AML-193 (cell line): ENCODE measurements around the gene C1QTNF6.
"Not testable (repeated sequence)": the region's sequence is repeated elsewhere in the genome, so short reads cannot be mapped to it uniquely, and the experiment has no call there.

Experiments
- DNase-seq, 2 experiments: peaks; one replicate each; lab custom pipeline; 2025; lab: John Stamatoyannopoulos, UW

The C1QTNF6 gene

DNA sequence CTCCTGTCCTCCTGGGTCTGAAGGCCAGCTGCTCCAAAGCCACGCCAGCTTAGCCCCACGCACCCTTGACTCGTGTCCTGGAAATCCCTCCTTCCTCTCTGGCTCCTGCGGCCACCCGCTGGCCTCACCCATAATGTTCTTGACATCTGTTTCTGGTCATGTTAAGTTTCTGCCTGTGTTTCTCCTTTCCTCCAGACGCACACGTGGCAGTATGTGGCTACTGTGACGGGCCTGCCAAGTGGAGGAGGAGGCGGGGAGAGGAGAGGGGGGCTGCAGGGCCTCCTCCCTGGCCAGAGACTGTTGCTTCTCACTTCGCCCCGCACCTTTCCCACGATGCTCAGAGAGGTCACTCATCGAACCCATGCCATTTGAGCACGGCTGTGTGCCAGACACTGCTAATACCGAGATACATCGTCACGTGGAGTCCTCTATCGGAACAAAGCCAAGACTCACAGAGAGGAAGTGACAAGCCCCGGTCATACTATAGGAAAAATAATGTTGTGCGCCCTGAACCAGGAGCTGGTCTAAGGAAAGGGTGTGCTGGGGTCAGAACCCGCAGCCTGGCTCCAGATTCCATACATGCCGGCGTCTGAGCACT, 11.5 kb downstream of the C1QTNF6 start:
- DNase-seq, result peak; percentile 74 to 77

DNA sequence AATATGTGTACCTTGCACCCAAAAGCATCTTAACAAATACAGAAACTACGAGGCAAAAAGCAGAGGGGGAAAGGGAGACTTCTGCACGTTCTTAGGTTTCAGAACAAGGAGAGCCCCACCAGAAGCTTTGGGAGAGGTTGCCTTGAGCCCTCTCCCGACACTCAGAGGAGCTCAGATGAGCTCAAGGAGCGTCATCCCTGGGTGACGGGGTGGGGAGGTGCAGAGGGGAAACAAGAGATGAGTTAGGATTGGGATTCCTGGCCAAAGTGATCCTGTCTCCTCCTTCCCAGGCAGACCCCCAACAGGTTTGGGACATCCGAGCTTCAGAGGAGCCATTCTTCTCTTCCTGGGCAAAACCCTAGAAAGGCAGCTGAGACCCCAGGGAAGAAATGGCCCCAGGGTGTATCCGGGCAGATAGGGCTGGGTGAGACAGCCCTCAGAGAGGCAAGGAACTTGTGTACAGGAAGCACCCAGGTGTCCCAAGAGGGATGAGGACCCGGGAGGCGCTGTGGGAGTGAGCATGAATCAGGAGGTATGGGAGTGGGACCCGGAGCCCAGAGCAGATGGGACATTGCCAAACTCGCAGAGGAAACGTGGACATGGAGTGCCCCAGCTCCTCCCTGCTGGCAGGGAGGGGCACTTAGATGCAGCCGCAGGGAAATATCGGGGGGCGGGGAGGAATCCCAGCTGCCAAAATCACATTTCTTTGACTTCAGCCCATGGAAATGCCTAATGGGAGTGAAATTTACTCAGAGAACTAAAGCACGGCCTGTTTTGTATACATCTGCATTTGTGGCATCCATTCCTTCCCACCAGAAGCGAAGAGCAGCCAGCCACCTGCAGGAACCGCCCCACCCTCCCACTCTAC, 12.4 kb downstream of the C1QTNF6 start:
- no peak for DNase-seq

DNA sequence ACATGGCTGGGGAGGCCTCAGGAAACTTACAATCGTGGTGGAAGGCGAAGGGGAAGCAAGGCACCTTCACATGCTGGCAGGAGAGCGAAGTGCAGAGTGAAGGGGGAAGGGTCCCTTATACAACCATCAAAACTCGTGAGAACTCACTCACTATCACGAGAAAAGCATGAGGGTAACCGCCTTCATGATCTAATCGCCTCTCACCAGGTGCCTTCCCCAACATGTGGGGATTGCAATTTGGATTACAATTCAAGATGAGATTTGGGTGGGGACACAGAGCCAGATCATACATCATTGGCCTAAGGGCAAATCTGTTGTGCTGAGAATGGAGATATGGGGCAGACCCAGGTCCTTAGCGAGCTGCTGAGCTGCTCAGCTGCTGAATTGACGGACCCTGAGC, 13.1 kb downstream of the C1QTNF6 start:
- no peak for DNase-seq

DNA sequence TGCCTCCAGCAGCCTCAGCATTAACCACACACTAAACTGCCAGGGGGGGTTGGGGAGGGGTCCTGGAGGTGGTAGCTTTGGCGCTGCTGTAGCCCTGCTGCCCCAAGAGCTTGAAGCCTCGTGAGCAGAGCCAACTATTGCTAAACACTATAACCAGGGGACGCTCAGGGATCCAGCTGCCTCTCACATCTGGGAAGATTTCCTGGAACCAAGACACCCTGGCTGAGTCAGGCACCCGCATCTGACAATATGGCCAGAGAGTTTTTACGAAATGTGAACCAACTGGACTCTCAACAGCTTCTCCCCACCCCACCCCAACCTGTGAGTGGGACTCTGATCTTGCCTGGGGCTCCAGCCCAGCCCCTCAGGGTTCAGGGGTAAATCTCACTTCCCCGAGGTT, 14.3 kb downstream of the C1QTNF6 start:
- no peak for DNase-seq

DNA sequence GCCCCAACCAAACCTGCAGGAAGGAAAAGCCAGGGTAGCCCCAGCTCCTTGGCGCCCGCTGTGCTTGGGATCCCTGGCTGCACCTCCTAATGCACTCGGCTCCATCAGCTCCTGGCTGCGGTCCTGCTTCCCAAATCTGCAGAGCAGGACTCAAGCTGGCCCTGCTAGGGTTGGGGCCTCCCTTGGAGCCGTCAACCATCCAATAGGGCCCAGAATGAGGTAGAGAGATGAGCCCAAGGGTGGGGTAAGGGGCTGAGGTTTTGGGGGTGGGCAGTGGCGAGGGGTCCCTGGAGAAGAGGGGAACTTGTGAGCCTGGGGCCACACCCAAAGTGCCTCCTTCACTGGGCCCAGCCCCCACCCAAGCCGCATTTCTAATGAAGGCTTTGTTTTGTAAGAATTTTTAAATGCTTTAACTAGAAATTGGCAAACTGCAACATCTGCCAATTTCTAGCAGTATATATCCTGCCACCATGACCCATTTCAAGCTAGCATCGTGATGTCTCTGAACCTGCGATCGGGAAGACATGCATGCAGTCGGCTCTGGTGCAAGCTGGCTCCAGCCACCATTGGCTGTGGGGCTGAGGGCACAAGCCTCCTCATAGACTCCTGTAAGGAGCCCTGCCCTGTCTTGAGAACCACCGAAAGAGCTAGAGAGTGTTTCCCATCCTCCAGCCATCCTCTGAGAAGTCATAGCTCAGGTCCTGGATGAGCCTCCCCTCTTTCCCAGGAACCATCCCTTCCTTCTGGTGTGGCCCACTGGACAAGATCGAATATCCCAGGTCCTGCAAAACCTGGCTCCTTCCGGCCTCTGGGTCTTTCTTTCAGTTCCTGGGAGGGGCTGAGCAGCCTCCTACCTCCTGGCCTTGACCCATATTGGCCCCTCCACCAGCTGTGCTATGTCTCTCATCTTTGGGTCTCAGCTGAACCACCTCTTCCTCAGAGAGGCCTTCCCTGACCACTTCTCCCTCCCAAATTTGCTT, 15.5 kb downstream of the C1QTNF6 start:
- DNase-seq, result no peak

DNA sequence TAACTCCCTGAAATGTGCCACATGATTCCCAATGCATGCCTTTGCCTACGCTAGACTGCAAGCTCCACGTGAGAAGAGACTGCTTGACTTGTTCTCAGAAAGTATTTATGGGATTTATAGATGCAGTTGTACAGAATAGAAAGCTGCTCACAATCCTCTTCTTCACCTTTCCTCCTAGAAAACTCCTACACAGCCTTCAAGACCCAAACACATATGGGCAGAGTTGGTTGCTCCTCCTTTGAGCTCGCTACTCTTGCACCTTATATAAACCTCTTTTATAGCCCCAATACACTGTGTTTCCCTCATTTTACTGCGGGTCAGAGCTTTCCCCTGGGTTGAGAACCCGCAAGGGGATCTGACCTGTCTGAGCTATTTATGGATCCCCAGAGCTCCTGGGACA, 16.4 kb downstream of the C1QTNF6 start:
- DNase-seq, result no peak

DNA sequence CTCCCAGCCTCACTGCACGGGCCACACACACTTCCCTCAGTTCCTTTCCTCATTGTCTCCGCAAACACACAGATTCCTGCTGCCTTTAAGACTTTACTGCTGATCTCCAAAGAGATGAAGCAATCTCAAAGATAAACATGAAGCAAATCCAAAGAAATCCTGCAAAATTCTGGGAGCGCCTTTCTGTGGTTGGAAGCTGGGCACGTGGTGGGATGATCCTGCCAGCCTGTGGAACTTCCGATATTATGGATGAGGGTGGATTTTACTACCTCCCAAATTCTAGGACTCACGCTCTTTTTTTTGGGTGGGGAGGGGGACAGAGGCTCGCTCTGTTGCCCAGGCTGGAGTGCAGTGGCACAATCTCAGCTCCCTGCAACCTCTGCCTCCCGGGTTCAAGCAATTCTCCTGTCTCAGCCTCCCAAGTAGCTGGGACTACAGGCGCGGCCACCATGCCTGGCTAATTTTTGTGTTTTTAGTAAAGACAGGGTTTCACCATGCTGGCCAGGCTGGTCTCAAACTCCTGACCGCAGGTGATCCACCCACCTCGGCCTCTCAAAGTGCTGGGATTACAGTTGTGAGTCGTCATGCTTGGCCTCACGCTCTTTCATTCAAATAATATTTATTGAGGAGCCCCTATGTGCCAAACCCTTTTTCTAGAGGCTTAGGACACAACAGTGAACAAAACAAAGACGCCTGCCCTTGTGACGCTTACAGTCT, 17.2 kb downstream of the C1QTNF6 start:
- not testable (repeated sequence) for DNase-seq

DNA sequence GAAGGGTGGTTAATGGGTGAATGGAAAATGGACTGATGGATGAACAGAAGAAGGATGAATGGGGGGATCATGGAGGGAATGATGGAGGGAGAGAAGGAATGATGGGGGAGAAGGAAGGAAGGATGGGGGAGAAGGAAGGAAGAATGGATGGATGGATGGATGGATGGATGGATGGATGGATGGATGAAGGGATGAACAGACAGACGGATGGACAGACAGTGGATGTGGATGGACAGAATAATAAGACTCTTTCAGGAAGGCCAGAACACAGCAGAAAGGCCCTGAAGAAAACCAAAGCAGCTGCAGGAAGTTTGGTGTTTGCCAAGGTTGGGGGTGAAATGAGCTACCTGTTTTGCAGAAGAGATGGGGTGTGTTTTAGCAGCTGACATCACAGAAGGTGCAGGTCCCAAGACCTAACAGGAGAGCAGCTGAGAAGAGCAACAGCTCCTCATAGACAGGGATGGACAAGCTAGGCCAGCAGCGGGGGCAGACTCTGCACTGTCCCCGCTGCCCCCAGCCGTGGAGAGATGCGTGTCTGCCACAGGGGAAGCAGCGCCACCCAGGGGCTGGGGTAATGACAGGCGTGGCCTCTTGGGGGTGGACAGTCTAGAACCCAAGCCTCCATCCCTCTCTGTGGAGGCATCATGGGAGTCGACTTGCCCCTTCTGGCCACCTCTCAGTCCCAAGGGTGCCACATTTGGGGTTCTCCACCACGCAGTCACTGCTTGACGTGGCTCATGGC, 17.9 kb downstream of the C1QTNF6 start:
- no peak for DNase-seq

DNA sequence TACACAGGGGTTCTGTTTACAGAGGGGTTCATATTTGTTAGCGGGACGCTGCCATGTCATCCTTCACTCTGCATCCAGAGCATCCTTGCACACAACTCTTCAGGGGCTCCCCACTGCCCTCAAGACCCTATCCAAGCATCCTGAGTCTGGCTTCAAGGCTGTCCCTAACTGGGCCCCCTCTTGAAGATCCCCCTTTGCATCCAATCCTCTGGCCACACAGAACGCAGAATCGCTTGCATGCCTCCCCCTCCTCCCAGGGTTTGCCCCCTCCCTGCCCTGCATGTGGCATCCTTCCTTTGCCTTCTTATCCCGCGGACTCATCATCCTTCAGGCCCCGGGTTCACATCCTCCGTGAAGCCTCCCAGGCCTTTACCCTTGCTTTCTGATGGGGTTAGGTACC, 18.6 kb downstream of the C1QTNF6 start:
- no peak for DNase-seq

DNA sequence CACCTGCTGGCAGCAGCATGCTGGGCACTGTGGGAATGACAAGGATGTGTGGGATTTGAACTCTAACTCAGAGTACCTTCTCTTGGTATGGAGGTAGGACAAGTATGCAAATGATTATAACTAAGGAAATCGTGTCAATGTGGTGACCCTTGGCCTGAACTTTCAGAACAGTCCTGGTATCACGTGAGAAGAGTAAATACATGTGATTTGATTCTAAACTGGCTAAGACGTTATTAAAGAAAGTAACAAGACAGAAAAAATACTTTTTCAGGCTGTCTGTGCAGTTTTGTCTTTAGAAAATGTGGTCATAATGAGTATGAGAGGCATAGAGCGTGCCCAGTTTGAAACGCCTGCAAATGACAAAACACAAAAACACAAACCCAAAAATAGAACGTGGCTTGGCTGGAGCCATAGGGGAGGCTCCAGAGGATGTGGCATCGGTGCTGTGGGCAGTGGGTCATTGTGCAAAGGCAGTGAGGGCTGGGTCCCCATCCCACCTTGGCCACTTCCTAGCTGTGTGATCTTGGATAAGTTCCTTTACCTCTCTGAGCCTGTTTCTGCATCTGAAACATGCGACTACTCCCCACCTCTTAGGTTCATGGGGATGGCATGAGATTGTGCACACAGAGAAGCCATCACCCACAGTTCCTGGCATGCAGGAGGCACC, 19.9 kb downstream of the C1QTNF6 start:
- no peak for DNase-seq

DNA sequence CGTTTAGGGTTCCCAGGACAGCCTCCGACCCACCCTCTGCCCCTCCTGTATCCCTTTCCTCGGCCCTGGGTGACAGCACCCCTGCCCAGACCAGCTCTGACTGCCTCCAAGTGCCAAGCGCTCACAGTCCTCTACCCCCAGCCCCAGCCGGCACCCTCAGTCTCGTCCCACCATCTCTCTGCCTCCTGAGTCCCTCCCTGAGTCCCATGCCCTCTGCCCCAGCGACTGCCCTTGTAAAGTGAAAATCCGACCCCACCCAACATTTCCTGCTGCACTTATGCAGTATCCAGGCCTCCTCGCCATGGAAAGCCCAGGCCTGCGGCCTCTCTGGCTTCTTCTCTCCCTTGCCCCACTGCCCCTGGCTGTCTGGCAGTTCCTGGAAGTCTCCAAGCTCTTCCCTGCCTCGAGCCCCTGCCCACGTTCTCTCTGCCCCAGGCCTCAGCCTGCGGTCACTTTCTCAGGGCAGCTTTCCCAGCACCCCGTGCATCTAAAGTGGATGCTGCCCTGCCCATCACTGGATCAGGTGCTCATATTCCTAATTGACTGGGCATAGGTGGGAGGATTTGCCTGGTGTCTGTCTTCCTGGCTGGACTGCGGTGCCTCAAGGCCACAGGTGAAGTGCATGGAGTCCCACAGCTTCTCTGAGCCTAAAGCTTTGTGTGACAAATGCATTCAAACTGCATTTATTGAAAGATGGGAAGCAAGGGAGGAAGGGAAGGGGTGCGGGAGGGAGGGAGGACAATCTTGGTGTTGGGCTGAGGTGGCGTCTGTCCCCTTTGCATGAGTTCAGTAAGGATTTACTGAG, 20.7 kb downstream of the C1QTNF6 start:
- no peak for DNase-seq

DNA sequence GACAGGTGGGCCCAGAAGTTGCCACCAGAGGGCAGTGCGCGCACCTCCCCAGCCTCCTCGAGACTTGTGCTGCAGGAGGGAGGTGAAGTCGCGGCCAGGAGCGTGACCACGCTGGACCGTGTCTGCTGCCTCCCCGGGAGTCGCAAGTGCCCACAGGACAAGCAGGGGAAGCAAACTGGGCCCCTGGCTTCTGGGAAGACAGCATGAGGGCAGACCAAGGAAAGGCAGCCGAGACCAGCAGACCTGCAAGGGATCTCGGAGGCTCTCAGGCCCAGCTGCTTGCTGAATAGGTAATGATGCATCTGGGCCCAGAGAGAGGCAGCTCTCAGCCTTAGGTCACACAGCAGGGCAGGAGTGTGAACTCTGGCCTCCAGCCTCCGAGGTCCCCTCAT, 21.4 kb downstream of the C1QTNF6 start:
- DNase-seq, result peak; percentile 51 to 62

DNA sequence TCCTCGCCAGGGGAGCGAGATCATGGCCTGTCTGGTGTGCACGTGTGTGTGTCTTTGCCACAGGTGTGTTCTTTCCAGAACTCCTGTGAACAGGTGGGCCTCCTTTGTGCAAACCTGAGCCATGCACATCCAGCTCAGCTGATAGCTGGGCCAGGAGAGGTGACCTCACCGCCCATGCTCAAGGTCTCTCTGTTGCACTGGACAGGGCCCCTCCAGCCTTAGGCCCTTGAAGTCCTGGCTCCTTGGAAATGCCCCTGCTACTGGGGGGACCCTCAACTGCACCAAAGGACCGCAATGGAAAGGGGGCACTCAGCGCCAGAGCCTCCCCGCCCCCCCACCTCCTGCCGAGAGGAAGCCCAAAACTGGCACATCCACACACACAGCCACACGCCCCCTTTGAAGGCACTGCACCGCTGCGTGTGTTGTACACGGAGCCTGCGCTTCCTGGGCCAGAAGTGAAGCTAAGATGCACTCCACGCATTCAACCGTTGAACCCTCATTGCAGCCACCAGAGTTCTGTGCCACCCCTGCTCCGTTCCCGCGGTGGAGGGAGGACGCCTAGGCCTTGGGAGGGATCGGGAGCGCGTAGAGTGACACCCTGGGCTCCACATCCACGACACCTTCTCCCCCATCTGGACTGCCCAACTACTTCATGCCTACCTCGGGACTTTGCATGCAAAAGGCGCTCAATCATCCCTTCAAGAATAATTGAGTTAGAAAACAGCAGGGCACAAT, 21.9 kb downstream of the C1QTNF6 start:
- DNase-seq, result no peak

DNA sequence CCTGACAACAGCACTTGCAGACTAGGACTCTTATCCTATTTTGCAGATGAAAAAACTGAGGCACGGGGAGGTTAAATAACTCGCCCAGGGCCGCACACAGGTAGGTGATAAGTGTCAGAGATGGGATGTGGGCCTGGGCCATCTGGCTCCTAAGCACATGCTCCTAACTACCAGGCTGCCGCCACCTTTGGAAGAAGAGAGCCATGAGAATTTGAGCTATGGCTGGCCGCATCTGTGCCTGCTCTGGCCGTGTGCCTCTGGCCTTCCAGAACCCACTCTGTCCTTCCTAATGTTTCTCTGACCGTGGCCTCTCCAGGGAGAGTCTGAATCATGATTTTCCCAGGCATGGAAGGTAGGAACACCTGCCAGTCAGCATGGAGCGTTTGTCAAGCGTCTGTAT, 23.0 kb downstream of the C1QTNF6 start:
- DNase-seq, result no peak

DNA sequence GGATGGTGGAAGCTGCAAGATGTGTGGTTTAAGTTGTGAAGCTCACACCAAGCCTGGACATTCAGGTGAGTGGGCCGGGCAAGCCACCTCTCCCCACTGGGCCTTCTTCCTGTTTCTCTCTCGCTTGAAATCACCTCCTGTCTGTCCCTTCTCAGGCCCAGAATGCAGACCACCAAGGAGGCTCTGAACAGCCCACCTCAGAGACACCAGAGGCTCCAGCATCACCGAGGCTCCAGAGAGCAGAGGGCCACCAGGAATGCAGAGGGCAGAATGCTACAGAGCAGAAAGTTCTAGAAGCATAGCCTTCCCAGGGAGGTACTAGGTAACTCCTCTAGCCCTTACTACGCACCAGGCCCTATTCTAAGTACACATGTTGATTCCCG, 23.6 kb downstream of the C1QTNF6 start:
- no peak for DNase-seq

DNA sequence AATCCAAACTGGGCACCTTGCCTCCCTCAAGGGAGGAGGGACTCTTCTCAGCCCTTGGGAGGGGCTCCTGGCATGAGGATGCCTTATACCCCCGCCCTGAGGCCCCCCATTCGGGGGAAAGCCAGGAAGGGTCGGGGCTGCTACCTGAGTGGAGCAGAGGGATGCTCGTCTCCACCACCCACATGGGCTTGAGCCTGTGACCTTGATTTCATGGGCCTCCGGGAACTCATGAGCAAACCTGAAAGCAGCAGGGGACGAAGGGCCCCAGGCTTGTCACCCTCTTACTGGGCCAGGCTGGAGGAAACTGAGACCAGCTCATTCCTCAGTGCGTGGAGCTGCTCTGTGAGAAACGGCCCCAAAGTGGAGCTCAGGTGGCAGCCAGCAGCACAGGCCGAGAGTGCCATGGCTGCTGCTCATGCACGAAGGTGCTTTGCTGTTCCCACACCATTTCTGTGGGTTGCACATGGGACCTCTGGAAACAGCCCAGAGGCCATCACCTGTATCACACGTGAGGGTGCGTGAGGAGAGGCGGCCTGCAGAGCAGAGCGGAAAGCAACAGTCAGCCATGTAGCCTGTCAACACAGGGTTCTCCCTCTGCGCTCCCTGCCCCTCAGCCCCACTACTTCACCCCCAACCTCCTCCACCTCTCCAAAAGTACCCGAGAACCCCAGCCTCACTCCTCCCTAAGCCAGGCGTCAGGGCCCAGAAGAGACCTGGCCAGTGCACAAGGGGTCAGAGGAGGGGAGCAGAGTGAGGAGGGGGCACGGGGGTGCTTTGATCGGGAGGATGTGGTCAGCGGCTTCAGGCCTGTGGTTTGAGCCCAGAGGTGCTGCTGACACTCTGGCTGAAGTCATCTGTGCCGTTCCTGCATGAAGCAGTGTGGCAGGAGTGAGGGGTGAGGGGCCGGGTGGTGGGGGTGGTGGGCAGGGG, 24.2 kb downstream of the C1QTNF6 start:
- DNase-seq, result no peak

DNA sequence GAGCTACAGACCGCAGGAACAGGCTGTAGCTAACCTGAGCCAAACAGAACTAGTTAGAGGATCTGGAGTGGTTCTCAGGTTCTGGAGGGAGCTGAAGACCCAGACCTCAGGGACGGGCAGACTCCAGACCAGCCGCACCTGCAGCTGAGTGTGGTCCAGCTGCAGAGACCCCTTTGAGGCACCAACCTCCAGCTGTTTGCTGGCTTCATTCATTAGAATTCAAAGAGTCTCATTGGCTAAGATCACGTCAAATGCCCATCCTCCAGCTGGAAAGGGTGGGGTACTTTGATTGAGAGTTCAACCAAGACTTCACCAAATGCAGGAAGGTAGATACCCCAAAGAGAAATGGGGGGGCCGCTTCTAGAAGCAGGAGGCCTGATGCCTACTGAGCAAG, 25.0 kb downstream of the C1QTNF6 start:
- DNase-seq, result no peak
